SU-DHL-6 (cell line): ENCODE measurements around the gene CARMIL1.

ENCODE experiments used
- H2AFZ ChIP-seq: fragments of 200-600 bp; sonication (generic); 2 replicates; pipeline ENCODE4 v1.6.1; 2014; ENCODE audit warnings: low read depth, mild to moderate bottlenecking, moderate library complexity, mixed read lengths, antibody characterized with exemption, low read length; ENCODE audit not compliant: severe bottlenecking
- H3F3A ChIP-seq: fragments of 200-600 bp; shearing (Covaris generic); 2 replicates; pipeline ENCODE4 v1.6.0; 2016; ENCODE audit warnings: antibody characterized with exemption, mild to moderate bottlenecking; ENCODE audit not compliant: insufficient read depth
- H3K27ac ChIP-seq: fragments of 200-600 bp; sonication (generic); 2 replicates; pipeline ENCODE4 v1.5.1; 2016; ENCODE audit warnings: low read depth, mild to moderate bottlenecking, low read length, moderate library complexity, mixed read lengths
- H3K27me3 ChIP-seq: fragments of 200-600 bp; sonication (generic), shearing (Covaris generic); 2 replicates; pipeline ENCODE4 v1.6.0; 2014; ENCODE audit warnings: mild to moderate bottlenecking, low read length
- H3K36me3 ChIP-seq: fragments of 200-600 bp; sonication (generic); 2 replicates; pipeline ENCODE4 v1.6.1; 2014; ENCODE audit warnings: mild to moderate bottlenecking, low read length, mixed read lengths
- H3K4me2 ChIP-seq: fragments of 300-600, 200-600 bp; shearing (Covaris generic), sonication (generic); 2 replicates; pipeline ENCODE4 v1.6.0; 2014; ENCODE audit warnings: low read length, low read depth, mild to moderate bottlenecking; ENCODE audit not compliant: poor library complexity, severe bottlenecking
- H3K4me3 ChIP-seq: fragments of 200-600 bp; sonication (generic); 2 replicates; pipeline ENCODE4 v1.5.1; 2014; ENCODE audit warnings: antibody characterized with exemption, low read length, mild to moderate bottlenecking, mixed read lengths; ENCODE audit not compliant: insufficient read depth, poor library complexity, severe bottlenecking
- H3K79me2 ChIP-seq: fragments of 200-600 bp; sonication (generic); 2 replicates; pipeline ENCODE4 v1.6.1; 2014; ENCODE audit warnings: mild to moderate bottlenecking, low read length, moderate library complexity; ENCODE audit not compliant: insufficient read depth
- H3K9ac ChIP-seq: fragments of 200-600 bp; sonication (generic); 2 replicates; pipeline ENCODE4 v1.7.0; 2014; ENCODE audit warnings: mild to moderate bottlenecking, low read length
- H3K9me2 ChIP-seq: fragments of 200-600 bp; sonication (generic); replicated peaks from 2 replicates; pipeline ENCODE4 v1.6.1; 2014; ENCODE audit warnings: low read length; ENCODE audit not compliant: insufficient read depth
- H3K9me3 ChIP-seq: fragments of 200-600 bp; sonication (generic); 2 replicates; pipeline ENCODE4 v1.6.1; 2014; ENCODE audit warnings: low read length, mixed read lengths; ENCODE audit not compliant: insufficient read depth
- H4K20me1 ChIP-seq: fragments of 200-600 bp; sonication (generic); 2 replicates; pipeline ENCODE4 v1.6.1; 2014; ENCODE audit warnings: low read depth, mild to moderate bottlenecking, antibody characterized with exemption, low read length, moderate library complexity, mixed read lengths
- CTCF ChIP-seq: fragments of 200-600 bp; sonication (generic); IDR thresholded peaks from one replicate; pipeline ENCODE4 v1.5.1; 2017; ENCODE audit warnings: antibody characterized with exemption, mild to moderate bottlenecking, low read length, moderate library complexity; ENCODE audit not compliant: insufficient read depth, poor library complexity, severe bottlenecking
- EZH2phosphoT487 ChIP-seq: fragments of 200-600 bp; sonication (generic), shearing (Covaris generic); conservative IDR thresholded peaks from 2 replicates; pipeline ENCODE4 v1.6.1; 2018; ENCODE audit warnings: mild to moderate bottlenecking, antibody characterized with exemption, low read length, moderate library complexity, mixed read lengths

Gene CARMIL1

GRCh38 chr6:25267662-25268061, 11.5 kb upstream of the CARMIL1 start:
- no peaks in the 10 kb centered on the region for H3K79me2 ChIP-seq
- no peaks in the 10 kb centered on the region for H3K9me2 ChIP-seq
- H3K9me3 ChIP-seq, result no peaks in the 10 kb centered on the region
- no peak overlapping the region for H3K27ac ChIP-seq
- no peaks in the 10 kb centered on the region for H3F3A ChIP-seq
- no peak overlapping the region for H2AFZ ChIP-seq
- H3K9ac ChIP-seq, result no peak overlapping the region
- no peaks in the 10 kb centered on the region for H3K36me3 ChIP-seq
- H3K27me3 ChIP-seq, result no peaks in the 10 kb centered on the region
- no peak overlapping the region for H3K4me3 ChIP-seq
- H4K20me1 ChIP-seq, result no peaks in the 10 kb centered on the region
- H3K4me2 ChIP-seq, result no peak overlapping the region
- TF ChIP-seq EZH2phosphoT487, result no peak
- TF ChIP-seq CTCF, result no peak

DNA sequence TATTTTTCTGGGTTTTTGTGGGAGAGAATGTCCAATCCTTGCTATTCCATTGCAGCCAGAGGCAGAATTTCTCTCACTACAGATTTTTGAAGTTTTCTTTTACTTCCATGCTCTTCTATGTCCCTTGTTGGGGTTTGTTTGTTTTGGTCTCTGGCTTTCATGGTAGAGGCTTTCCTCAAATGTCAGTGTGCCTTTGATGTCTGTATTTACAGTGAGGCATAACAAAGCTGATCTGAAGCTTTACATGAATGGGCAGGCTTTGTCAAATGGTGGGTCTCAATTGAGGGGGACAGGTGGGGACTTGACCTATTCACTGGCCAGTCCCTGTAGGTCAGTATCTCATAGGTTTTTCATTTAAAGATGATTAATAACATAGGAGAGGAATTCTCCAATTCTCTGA, 8.6 kb upstream of the CARMIL1 start:
- no peaks in the 10 kb centered on the region for H3K36me3 ChIP-seq
- no peaks in the 10 kb centered on the region for H3K9me2 ChIP-seq
- no peaks in the 10 kb centered on the region for H3K9me3 ChIP-seq
- no peaks in the 10 kb centered on the region for H3K27me3 ChIP-seq
- no peak overlapping the region for H2AFZ ChIP-seq
- no peak overlapping the region for H3K4me3 ChIP-seq
- no peak overlapping the region for H3K9ac ChIP-seq
- no peak overlapping the region for H3K27ac ChIP-seq
- TF ChIP-seq EZH2phosphoT487, result no peak
- TF ChIP-seq CTCF, result no peak
- H3F3A ChIP-seq, result no peaks in the 10 kb centered on the region
- H4K20me1 ChIP-seq, result no peaks in the 10 kb centered on the region
- no peak overlapping the region for H3K4me2 ChIP-seq
- no peaks in the 10 kb centered on the region for H3K79me2 ChIP-seq

DNA sequence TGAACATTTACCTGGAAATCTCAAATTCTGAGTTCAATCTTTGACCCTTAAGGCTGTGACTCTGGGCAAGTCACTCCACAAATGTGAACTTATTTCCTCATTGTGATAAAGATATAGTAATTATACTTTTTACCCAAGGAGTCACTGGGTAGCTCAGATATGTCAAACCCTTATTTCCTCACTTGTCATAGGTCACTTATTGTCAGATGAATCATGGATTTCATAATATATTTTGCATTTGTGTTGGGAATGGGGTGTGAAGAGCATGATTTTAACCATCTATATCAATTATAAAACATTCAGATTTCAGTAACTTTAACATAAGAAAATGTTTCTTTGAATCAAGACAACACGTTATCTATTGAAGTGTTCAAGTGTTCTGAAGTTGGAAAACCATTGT, 3.7 kb upstream of the CARMIL1 start:
- TF ChIP-seq CTCF, result no peak
- no peak for TF ChIP-seq EZH2phosphoT487
- H3K9me2 ChIP-seq, result no peaks in the 10 kb centered on the region
- no peaks in the 10 kb centered on the region for H3K36me3 ChIP-seq
- H2AFZ ChIP-seq, result no peak overlapping the region
- no peak overlapping the region for H3K4me2 ChIP-seq
- H3K79me2 ChIP-seq, result peaks cover 8% of the 10 kb centered on the region; the same call in 1 of the 2 replicates
- no peaks in the 10 kb centered on the region for H3K27me3 ChIP-seq
- no peak overlapping the region for H3K4me3 ChIP-seq
- H4K20me1 ChIP-seq, result no peaks in the 10 kb centered on the region
- H3K27ac ChIP-seq, result no peak overlapping the region
- H3K9me3 ChIP-seq, result no peaks in the 10 kb centered on the region
- peaks cover 20% of the 10 kb centered on the region for H3F3A ChIP-seq
- no peak overlapping the region for H3K9ac ChIP-seq
